Naive B cell (primary cell): ENCODE data around the gene FFAR2. TPM values are rescaled to one million over a fixed set of nuclear protein-coding genes. Genes with fewer than 3 reads are reported as not detected.
A peak's percentile ranks its signal among the peaks of the same experiment; 100 is the strongest.
"Not testable (repeated sequence)": the region's sequence is repeated elsewhere in the genome, so short reads cannot be mapped to it uniquely, and the experiment has no call there.

Experiments
- ATAC-seq, 2 donors: fragments of 150-1000 bp; cut with Tn5 transposase; 2 replicates each; pipeline ENCODE4 v1.10.0; 2021; ENCODE audit warnings: low read depth in 2 of 2, mild to moderate bottlenecking in 2 of 2, moderate library complexity in 2 of 2
- DNase-seq: peaks from one replicate; pipeline ENCODE4 v3.0.0; 2022
- H3K27ac Mint-ChIP-seq, 6 donors: one replicate each; pipeline ENCODE4 v1.8.0; 2020 to 2022; ENCODE audit warnings: mild to moderate bottlenecking in 6 of 6, mixed read lengths in 6 of 6, moderate library complexity in 5 of 6, inconsistent platforms in 2 of 6
- H3K27me3 Mint-ChIP-seq, 3 donors: one replicate each; pipeline ENCODE4 v1.8.0; 2021 to 2022; ENCODE audit warnings: mixed read lengths in 3 of 3, mild to moderate bottlenecking in 1 of 3
- H3K36me3 Mint-ChIP-seq, 2 donors: one replicate each; pipeline ENCODE4 v1.8.0; 2020 to 2022; ENCODE audit warnings: mixed read lengths in 2 of 2, inconsistent platforms in 1 of 2, mild to moderate bottlenecking in 1 of 2
- H3K4me1 Mint-ChIP-seq, 3 donors: one replicate each; pipeline ENCODE4 v1.8.0; 2020 to 2022; ENCODE audit warnings: mixed read lengths in 3 of 3, inconsistent platforms in 1 of 3, mild to moderate bottlenecking in 1 of 3, moderate library complexity in 1 of 3
- H3K4me3 Mint-ChIP-seq, 8 donors: one replicate each; pipeline ENCODE4 v1.8.0; 2020 to 2022; ENCODE audit warnings: mild to moderate bottlenecking in 8 of 8, mixed read lengths in 8 of 8, moderate library complexity in 8 of 8, inconsistent platforms in 2 of 8
- H3K9me3 Mint-ChIP-seq, 7 donors: one replicate each; pipeline ENCODE4 v1.8.0; 2020 to 2022; ENCODE audit warnings: mixed read lengths in 7 of 7, mild to moderate bottlenecking in 5 of 7, inconsistent platforms in 2 of 7, moderate library complexity in 1 of 7
- polyA plus RNA-seq, 6 donors: library from polyadenylated mRNA; unstranded; fragments of 300-500 nt; fragmentation: Illumina TruSeq; gene quantifications; one replicate each; pipeline ENCODE4 v1.2.3, GENCODE V29; 2021; ENCODE audit warnings: low read depth in 6 of 6

Gene FFAR2
- polyA plus RNA-seq, 6 donors from 2014 or later, result not detected

DNA sequence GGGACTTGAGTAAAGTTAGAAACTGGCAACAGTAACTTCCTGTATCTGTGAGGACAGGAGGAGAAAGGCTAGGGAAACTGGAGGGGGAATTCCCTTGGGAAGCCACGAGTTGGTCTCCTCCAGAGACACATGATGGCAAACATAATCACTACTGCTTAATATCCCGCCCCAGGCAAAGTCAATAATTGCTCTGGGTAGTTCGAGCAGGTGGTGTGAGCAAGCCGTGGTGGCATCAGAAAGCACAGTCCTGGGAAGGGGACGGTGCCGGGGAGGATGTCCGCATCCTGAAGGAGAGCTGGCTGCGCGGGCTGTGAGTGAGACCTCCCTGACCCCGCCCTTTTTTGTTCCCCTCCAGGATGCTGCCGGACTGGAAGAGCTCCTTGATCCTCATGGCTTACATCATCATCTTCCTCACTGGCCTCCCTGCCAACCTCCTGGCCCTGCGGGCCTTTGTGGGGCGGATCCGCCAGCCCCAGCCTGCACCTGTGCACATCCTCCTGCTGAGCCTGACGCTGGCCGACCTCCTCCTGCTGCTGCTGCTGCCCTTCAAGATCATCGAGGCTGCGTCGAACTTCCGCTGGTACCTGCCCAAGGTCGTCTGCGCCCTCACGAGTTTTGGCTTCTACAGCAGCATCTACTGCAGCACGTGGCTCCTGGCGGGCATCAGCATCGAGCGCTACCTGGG lies 1.4 kb downstream of the FFAR2 start:
- Mint-ChIP-seq H3K27me3 (peaks cover 14 to 24% (median 19%) of the 10 kb centered on the region in 3 donors), H3K36me3 (no peaks in the 10 kb centered on the region), H3K4me1 (peaks cover 31 to 56% (median 52%) of the 10 kb centered on the region in 3 donors), H3K9me3 (no peaks in the 10 kb centered on the region), H3K27ac (no peak overlapping the region), H3K4me3 (peak overlapping the region in 4 of 8 donors; percentile 25 to 86 (median 62))
- DNase-seq (no peak), ATAC-seq (no peak)

DNA sequence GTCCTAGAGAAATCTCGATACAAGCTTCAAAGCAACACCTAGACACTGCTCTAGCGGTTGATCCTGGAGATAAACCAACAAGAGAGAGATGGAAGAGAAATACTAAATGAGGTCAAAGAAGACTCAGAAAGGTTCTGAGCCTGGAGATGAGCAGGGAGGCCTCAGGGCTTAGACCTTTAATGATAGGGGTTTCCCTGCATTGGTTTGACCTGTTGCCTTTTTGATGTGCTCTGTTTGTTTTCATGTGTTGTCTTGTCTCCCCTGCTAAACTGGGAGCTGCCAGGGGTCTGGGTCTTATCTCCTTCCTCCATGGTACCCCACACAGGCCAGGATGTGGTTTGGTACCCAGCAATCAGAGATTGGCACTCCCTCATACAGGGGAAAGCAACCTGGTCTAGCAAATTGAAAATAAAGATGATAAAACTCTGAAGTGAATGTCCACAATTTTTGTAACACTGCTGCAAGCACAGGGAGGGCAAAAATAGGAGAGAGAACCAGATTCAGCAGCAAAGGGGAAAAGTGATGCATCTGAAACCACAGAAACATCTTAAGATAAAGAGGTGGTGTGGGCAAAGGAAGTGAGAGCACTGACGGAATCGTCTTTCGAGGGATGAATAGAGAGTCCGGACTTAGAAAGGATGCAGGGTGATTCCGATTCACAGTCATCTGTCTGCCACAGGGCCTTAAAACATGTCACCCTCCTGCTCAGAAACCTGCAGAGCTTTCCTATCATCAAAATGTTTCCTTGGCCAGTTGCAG lies 3.5 kb downstream of the FFAR2 start:
- Mint-ChIP-seq H3K4me3 (no peak overlapping the region), H3K27ac (no peak overlapping the region)

DNA sequence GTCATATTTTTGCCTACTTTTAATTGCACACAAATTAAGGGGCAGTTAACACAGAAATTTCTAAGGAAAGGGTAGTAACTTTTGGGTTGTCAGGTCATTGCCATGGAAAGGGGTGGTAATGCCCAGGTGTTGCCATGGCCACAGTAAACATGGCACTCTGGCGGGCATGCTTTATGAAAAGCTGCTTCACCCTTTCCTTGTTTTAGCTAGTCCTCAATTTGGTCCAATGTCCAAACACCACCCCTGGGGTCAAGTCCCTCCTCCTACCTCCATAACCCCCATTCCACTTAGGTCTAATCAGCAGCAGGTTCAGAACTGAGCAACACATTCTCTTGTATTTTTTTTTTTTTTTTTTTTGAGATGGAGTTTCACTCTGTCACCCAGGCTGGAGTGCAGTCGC lies 6.6 kb downstream of the FFAR2 start:
- Mint-ChIP-seq H3K27me3 (no peaks in the 10 kb centered on the region), H3K9me3 (no peaks in the 10 kb centered on the region), H3K36me3 (no peaks in the 10 kb centered on the region), H3K4me1 (peaks cover 40 to 65% (median 48%) of the 10 kb centered on the region in 3 donors), H3K4me3 (no peak overlapping the region), H3K27ac (no peak overlapping the region)
- DNase-seq, result no peak
- ATAC-seq, result no peak

More for the DNA sequence above, 3.5 kb downstream of the FFAR2 start:
- DNase-seq (no peak), ATAC-seq (no peak)
- Mint-ChIP-seq H3K36me3 (no peaks in the 10 kb centered on the region), H3K27me3 (peaks cover 4 to 10% (median 4%) of the 10 kb centered on the region in 3 donors), H3K9me3 (no peaks in the 10 kb centered on the region), H3K4me1 (peaks cover 32 to 61% (median 45%) of the 10 kb centered on the region in 3 donors)

DNA sequence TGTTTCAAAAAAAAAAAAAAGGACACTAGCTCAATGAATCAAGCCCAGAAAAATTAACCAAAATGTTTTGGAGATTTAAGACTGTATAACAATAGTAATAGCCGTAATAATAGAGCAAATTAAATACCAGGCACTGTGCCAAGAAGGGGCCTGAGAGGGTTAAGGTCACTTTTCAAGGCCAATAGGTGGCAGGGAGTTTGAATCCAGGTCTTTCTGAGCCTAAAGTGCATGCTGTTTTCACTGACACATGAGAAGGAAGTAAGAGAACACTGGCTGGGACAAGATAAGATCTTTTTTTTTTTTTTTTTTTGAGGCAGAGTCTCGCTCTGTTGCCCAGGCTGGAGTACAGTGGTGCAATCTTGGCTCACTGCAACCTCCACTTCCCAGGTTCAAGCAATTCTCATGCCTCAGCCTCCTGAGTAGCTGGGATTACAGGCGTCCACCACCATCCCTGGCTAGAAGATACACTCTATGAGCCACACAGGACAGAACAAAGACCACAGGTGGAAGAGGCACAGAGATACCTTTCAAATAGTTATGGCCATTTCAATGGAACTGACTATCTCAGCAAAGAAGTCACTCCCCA lies 7.7 kb downstream of the FFAR2 start:
- Mint-ChIP-seq H3K36me3 (no peaks in the 10 kb centered on the region), H3K4me1 (peaks cover 44 to 68% (median 58%) of the 10 kb centered on the region in 3 donors), H3K27ac (no peak overlapping the region), H3K9me3 (no peaks in the 10 kb centered on the region), H3K4me3 (peak overlapping the region in 5 of 8 donors; percentile 10 to 69 (median 26)), H3K27me3 (no peaks in the 10 kb centered on the region)
- no peak for DNase-seq
- ATAC-seq, result no peak

DNA sequence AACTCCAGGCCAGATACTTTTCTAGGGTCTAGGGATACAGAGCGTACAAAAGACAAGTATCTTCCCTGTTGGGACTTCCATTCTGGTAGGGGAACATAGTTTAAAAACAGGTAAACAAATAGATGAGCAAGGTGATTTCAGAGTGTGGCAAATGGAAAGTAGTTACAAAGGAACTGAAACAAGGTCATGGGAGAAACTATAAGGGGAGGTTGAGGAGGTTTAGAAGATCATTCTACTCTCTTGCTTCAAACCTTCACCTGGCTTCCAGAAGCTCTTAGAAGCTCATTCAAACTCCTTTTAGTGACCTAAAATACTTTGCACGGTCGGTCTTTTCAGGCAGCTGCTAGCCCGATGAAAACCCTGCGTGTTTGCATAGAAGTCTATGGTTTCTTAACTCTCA lies 9.1 kb downstream of the FFAR2 start:
- ATAC-seq, result peak; percentile 27 to 34
- Mint-ChIP-seq H3K4me1 (peaks cover 48 to 71% (median 56%) of the 10 kb centered on the region in 3 donors), H3K9me3 (no peaks in the 10 kb centered on the region), H3K36me3 (no peaks in the 10 kb centered on the region), H3K27me3 (no peaks in the 10 kb centered on the region), H3K27ac (peak overlapping the region in 2 of 6 donors; percentile 8 to 88), H3K4me3 (peak overlapping the region in 6 of 8 donors; percentile 0 to 54 (median 33))
- DNase-seq, result peak; percentile 35

DNA sequence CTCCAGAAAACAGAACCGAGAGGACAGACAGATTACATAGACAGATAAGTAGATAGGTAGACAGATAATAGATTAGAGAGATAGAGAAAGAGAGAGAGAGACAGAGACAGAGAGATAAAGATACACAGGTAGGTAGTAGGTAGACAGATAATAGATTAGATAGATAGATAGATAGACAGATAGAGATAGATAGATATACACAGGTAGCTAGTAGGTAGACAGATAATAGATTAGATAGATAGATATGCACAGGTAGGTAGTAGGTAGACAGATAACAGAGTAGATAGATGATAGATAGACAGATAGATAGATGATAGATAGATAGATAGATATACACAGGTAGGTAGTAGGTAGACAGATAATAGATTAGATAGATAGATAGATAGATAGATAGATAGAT lies 10.1 kb downstream of the FFAR2 start:
- H3K9me3 Mint-ChIP-seq, result no peaks in the 10 kb centered on the region
- peak overlapping the region in 1 of 6 donors; percentile 91 for H3K27ac Mint-ChIP-seq
- H3K4me3 Mint-ChIP-seq, result peak overlapping the region in 7 of 8 donors; percentile 19 to 89 (median 75)
- no peaks in the 10 kb centered on the region for H3K36me3 Mint-ChIP-seq
- ATAC-seq (no peak), DNase-seq (no peak)
- peaks cover 57 to 81% (median 67%) of the 10 kb centered on the region in 3 donors for H3K4me1 Mint-ChIP-seq
- H3K27me3 Mint-ChIP-seq, result no peaks in the 10 kb centered on the region

DNA sequence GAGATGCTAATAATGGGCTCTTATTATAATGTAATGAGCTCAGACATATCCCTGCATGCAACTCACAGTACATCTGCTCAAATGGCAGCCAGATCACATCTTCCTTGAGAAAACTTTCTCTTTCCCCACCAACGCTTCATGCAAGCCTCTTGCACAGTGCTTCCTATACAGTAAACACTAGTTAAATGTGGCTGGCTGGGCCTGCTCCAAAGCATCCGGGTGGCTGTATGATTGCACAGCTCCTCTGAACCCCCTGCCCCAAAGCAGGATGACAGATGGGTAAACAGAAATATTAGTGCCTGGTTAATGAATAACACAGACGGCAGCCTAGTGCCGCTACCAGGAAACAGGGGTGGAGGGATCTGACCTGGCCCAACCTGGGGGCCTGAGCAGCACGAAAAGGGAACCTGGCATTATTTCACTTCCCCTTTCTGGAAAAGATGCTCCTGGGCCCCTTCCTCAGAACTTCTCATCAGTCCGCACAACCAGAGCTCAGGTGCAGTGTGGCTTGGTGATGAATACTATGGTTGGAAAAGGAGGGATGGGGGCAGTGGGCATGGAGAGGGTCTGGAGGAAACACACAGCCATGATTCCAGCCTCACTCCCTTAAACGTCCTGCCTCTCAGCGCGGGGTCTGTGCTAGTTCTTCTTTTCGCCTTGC lies 10.8 kb downstream of the FFAR2 start:
- ATAC-seq (peak; percentile 71), DNase-seq (peak; percentile 80)
- Mint-ChIP-seq H3K4me1 (peaks cover 61 to 88% (median 73%) of the 10 kb centered on the region in 3 donors), H3K9me3 (no peaks in the 10 kb centered on the region), H3K27ac (peak overlapping the region; percentile 20 to 94 (median 82)), H3K36me3 (no peaks in the 10 kb centered on the region), H3K4me3 (peak overlapping the region; percentile 19 to 89 (median 76)), H3K27me3 (no peaks in the 10 kb centered on the region)

DNA sequence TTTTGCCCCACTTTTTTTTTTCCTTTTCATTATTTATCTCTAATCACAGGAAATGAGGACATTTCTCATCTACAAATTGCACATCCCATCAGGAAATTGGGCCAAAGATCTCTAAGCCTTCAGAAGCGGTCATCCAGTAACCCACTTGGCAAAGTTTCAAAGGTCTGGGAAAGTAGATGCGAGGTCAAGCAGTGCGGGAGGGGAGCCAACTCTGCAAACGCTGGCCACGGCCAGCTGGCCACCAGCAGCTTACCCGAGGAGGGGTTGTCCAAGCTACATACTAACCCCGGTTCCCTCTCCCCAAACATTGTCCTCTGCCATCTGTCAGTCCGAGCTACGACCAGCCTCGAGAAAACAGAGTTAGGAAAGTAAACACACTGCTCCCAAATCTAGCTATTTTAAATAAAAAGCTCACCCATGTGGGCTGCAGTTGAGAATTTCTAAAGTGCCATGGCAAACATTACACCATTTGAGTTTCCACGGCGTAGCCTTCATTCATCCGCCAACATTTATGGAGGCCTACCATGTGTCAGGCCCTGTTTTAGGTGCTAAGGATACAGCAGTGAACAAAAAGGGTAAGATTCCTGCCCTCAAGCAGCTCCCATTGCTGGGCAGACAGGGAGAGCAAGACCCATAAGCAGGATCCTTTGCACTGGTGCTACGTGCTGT lies 11.5 kb downstream of the FFAR2 start:
- Mint-ChIP-seq H3K9me3 (no peaks in the 10 kb centered on the region), H3K36me3 (no peaks in the 10 kb centered on the region), H3K4me1 (peaks cover 61 to 89% (median 76%) of the 10 kb centered on the region in 3 donors), H3K27me3 (no peaks in the 10 kb centered on the region), H3K4me3 (peak overlapping the region; percentile 19 to 89 (median 76)), H3K27ac (peak overlapping the region in 5 of 6 donors; percentile 20 to 94 (median 58))
- DNase-seq (no peak), ATAC-seq (no peak)

DNA sequence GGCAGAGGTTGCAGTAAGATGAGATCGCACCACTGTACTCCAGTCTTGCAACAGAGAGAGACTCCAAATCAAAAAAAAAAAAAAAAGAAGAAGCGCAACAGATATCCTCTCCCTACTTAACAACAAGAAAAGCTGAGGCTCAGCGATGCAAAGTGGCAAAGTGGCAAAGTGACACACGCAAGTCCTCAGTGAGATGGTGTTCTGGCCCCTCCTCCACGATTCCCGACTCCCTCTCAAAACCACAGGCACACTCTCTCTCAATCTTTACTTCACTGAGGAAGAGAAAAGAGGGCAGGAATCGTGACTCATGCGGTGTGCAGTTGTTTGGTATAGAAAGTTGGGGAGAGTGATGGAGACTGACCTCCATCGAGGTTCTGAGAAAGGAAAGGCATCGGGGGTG lies 12.6 kb downstream of the FFAR2 start:
- DNase-seq, result no peak
- Mint-ChIP-seq H3K4me3 (peak overlapping the region in 7 of 8 donors; percentile 56 to 86 (median 79)), H3K27ac (peak overlapping the region in 4 of 6 donors; percentile 54 to 89 (median 58)), H3K9me3 (no peaks in the 10 kb centered on the region), H3K27me3 (no peaks in the 10 kb centered on the region), H3K36me3 (no peaks in the 10 kb centered on the region), H3K4me1 (peaks cover 60 to 86% (median 73%) of the 10 kb centered on the region in 3 donors)
- no peak for ATAC-seq

DNA sequence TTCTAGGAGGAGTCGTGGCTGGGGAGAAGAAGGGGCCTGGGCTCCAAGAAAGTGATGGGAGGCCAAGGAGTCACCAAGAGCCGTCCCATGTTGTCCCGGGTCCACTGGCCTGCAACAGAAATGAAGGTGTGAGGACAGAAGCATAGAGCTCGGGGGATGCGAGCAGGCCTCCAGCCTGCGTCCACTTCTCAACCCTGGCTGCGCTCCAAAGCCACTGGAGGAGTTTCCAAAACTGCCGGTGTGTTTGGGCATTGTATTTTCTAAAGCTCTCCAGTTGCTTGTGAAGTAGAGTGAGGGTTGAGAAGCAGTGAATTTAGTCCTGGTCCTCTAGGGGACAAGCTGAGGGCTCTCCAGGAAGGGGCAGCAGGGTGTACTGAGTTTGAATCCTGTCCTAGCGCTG lies 13.0 kb downstream of the FFAR2 start:
- Mint-ChIP-seq H3K36me3 (no peaks in the 10 kb centered on the region), H3K9me3 (no peaks in the 10 kb centered on the region), H3K4me3 (peak overlapping the region in 7 of 8 donors; percentile 56 to 86 (median 79)), H3K27me3 (no peaks in the 10 kb centered on the region), H3K27ac (peak overlapping the region in 4 of 6 donors; percentile 54 to 89 (median 58)), H3K4me1 (peaks cover 55 to 82% (median 69%) of the 10 kb centered on the region in 3 donors)
- DNase-seq (no peak), ATAC-seq (no peak)

DNA sequence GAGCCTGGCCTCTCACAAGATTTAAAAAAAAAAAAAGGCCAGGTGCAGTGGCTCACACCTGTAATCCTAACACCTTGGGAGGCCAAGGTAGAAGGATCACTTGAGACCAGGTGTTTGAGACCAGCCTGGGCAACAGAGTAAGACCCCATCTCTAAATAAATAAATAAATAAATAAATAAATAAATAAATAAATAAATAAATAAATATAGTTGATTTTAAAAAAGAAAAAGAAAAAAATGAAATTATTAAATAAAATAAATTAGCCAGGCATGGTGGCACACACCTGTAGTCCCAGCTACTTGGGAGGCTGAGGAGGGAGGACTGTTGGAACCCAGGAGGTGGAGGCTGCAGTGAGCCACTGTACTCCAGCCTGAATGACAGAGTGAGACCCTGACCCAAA lies 13.7 kb downstream of the FFAR2 start:
- Mint-ChIP-seq H3K4me1 (peaks cover 50 to 74% (median 63%) of the 10 kb centered on the region in 3 donors), H3K27ac (peak overlapping the region in 2 of 6 donors; percentile 35 to 98)
- not testable (repeated sequence) for H3K9me3 Mint-ChIP-seq, DNase-seq, ATAC-seq, H3K4me3 Mint-ChIP-seq, H3K27me3 Mint-ChIP-seq, H3K36me3 Mint-ChIP-seq

DNA sequence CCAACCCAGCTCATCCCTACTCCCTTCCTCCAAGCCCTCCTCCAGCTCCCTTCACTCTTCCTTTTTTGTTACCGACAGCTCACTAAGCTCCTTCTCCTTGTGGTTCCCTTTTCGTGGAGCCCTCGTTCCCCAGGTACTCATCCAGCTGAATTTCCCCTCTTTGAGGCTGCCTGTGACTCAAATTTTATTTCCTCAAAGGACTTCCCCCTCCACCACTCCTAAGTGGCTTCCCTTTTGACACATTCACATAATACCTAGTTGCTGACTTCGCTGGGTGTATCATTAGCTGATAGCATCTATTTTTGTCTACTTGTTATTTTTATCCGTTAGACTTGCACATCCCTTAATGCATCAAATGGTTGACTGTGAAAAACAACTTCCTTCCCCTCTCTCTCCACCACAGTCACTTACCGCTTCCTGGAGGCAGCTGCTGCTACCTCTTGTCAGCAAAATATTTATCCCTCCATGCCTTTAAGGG lies 14.5 kb downstream of the FFAR2 start:
- peak overlapping the region; percentile 47 to 93 (median 87) for H3K4me3 Mint-ChIP-seq
- peak overlapping the region; percentile 42 to 98 (median 85) for H3K27ac Mint-ChIP-seq
- ATAC-seq, result peak; percentile 81 to 84
- H3K36me3 Mint-ChIP-seq, result no peaks in the 10 kb centered on the region
- peaks cover 43 to 67% (median 56%) of the 10 kb centered on the region in 3 donors for H3K4me1 Mint-ChIP-seq
- H3K27me3 Mint-ChIP-seq, result no peaks in the 10 kb centered on the region
- peak; percentile 86 for DNase-seq
- no peaks in the 10 kb centered on the region for H3K9me3 Mint-ChIP-seq
